AG10803 (cell line): ENCODE measurements around the gene BPIFB3.

ENCODE experiments used
- DNase-seq: peaks from one replicate; pipeline ENCODE4 v3.0.0; 2010; ENCODE audit warnings: low read depth
- H3K4me3 ChIP-seq: 2 replicates; pipeline ENCODE4 v1.5.1; 2011; ENCODE audit warnings: mild to moderate bottlenecking, low read length, control low read depth
- CTCF ChIP-seq: conservative IDR thresholded peaks from 2 replicates; pipeline ENCODE4 v1.5.1; 2011; ENCODE audit warnings: mild to moderate bottlenecking, low read length, control low read depth, inconsistent platforms

Gene BPIFB3

GRCh38 chr20:33024243-33024560 is 29.5 kb upstream of the BPIFB3 start:
- H3K4me3 ChIP-seq = no peak overlapping the region
- TF ChIP-seq CTCF = no peak
- no peak for DNase-seq

GRCh38 chr20:33024609-33025317 is 28.9 kb upstream of the BPIFB3 start:
- no peak for DNase-seq
- H3K4me3 ChIP-seq = no peak overlapping the region
- no peak for TF ChIP-seq CTCF

- no peak for TF ChIP-seq CTCF
- no peak overlapping the region for H3K4me3 ChIP-seq
- DNase-seq = no peak
Measured at GRCh38 chr20:33025318-33025876, 28.3 kb upstream of the BPIFB3 start.

GRCh38 chr20:33026072-33026778 is 27.5 kb upstream of the BPIFB3 start:
- no peak for TF ChIP-seq CTCF
- DNase-seq = no peak
- H3K4me3 ChIP-seq = no peak overlapping the region

- no peak overlapping the region for H3K4me3 ChIP-seq
- no peak for DNase-seq
- TF ChIP-seq CTCF = no peak
Measured at GRCh38 chr20:33026779-33027759, 26.6 kb upstream of the BPIFB3 start.

GRCh38 chr20:33027769-33028751 is 25.6 kb upstream of the BPIFB3 start:
- H3K4me3 ChIP-seq = no peak overlapping the region
- TF ChIP-seq CTCF = no peak
- no peak for DNase-seq
